HepG2 (cell line): ENCODE measurements around the gene ADAM19. TPM values are rescaled to one million over a fixed set of nuclear protein-coding genes. Genes with fewer than 3 reads are reported as not detected.

ENCODE experiments used
- polyA plus RNA-seq, 8 experiments: library from polyadenylated mRNA; depleted of rRNA in 3 of 8; stranded (reverse) in 7 of 8; unstranded in 1 of 8; fragments of >200 nt; fragmentation: Illumina TruSeq in 4 of 8; extraction: Trizol in 4 of 8; gene quantifications; 2 replicates each; pipeline versions ENCODE4 v1.2.1 to v1.2.3, GENCODE V29; 2011 to 2016; ENCODE audit warnings: low read depth in 4 of 8, missing spikeins in 1 of 8, mixed read lengths in 1 of 8; ENCODE audit not compliant: insufficient read depth in 1 of 8
- small RNA-seq, 3 experiments: library from RNA; depleted of rRNA; stranded (forward); fragments of <200 nt; gene quantifications; one replicate each; pipeline ENCODE3, GENCODE V24; 2012; ENCODE audit warnings: low read depth in 2 of 3, low replicate concordance in 1 of 3; ENCODE audit not compliant: insufficient read length in 3 of 3, insufficient read depth in 2 of 3
- total RNA-seq, 5 experiments: library from RNA; depleted of rRNA; stranded (reverse); fragments of >200 nt; fragmentation: Illumina TruSeq; extraction: Trizol; gene quantifications; 2 replicates each; pipeline ENCODE4 v1.2.3, GENCODE V29; 2016; ENCODE audit warnings: low read depth in 1 of 5

The ADAM19 gene
- total and polyA plus RNA-seq, 2 of the 13 experiments (the other 11 are each of a cell fraction or from before 2014, with no cell fraction given) = 0.38 to 0.74 TPM

Small RNA genes lying within 50 kb of the gene (small RNA-seq; reads per million reads assigned to genes)
- 0 reads per million in 3 experiments for gene RNU6-390P

Other genes starting within 250 kb of the ADAM19 start
- gene NIPAL4, start 115.6 kb downstream of the ADAM19 start, total RNA-seq (2016; rRNA removed; fragmentation: Illumina TruSeq; extraction: Trizol) = not detected in 2 replicates
- not detected in 2 replicates for gene NIPAL4, start 115.6 kb downstream of the ADAM19 start, polyA plus RNA-seq (2011; rRNA removed)
- not detected in 2 replicates for gene SOX30, start 76.7 kb upstream of the ADAM19 start, total RNA-seq (2016; rRNA removed; fragmentation: Illumina TruSeq; extraction: Trizol)
- 0.05 TPM in 1 of 2 replicates, not detected in the other for gene SOX30, start 76.7 kb upstream of the ADAM19 start, polyA plus RNA-seq (2011; rRNA removed)
- not detected in 2 replicates for gene C5orf52, start 95.8 kb upstream of the ADAM19 start, total RNA-seq (2016; rRNA removed; fragmentation: Illumina TruSeq; extraction: Trizol)
- not detected in 2 replicates for gene C5orf52, start 95.8 kb upstream of the ADAM19 start, polyA plus RNA-seq (2011; rRNA removed)
- gene THG1L, start 155.6 kb upstream of the ADAM19 start, total RNA-seq (2016; rRNA removed; fragmentation: Illumina TruSeq; extraction: Trizol) = 16.6 and 21.7 TPM in 2 replicates
- 13.8 and 17.2 TPM in 2 replicates for gene THG1L, start 155.6 kb upstream of the ADAM19 start, polyA plus RNA-seq (2011; rRNA removed)
- gene LSM11, start 167.9 kb upstream of the ADAM19 start, total RNA-seq (2016; rRNA removed; fragmentation: Illumina TruSeq; extraction: Trizol) = 7.2 and 9.9 TPM in 2 replicates
- 3.3 and 4.5 TPM in 2 replicates for gene LSM11, start 167.9 kb upstream of the ADAM19 start, polyA plus RNA-seq (2011; rRNA removed)